Ishikawa (cell line): ENCODE measurements around the gene LYRM2.

ENCODE experiments used
- CEBPB ChIP-seq: IDR thresholded peaks from 2 replicates; pipeline ENCODE4 v1.6.1; 2012
- CREB1 ChIP-seq: IDR thresholded peaks from 2 replicates; pipeline ENCODE4 v1.6.1; 2012; ENCODE audit warnings: low read depth
- EGR1 ChIP-seq: IDR thresholded peaks from 2 replicates; pipeline ENCODE4 v1.6.1; 2012
- EP300 ChIP-seq: IDR thresholded peaks from 2 replicates; pipeline ENCODE4 v1.6.1; 2012; ENCODE audit warnings: borderline replicate concordance
- FOXM1 ChIP-seq: IDR thresholded peaks from 2 replicates; pipeline ENCODE4 v1.6.1; 2012; ENCODE audit warnings: low read depth, borderline replicate concordance
- NFIC ChIP-seq: IDR thresholded peaks from 2 replicates; pipeline ENCODE4 v1.6.1; 2012
- RAD21 ChIP-seq: IDR thresholded peaks from 2 replicates; pipeline ENCODE4 v1.6.1; 2012; ENCODE audit warnings: low read depth
- TAF1 ChIP-seq: IDR thresholded peaks from 2 replicates; pipeline ENCODE4 v1.6.1; 2012; ENCODE audit warnings: low read depth, mild to moderate bottlenecking
- TCF12 ChIP-seq: IDR thresholded peaks from 2 replicates; pipeline ENCODE4 v1.6.1; 2012; ENCODE audit warnings: low read depth
- TEAD4 ChIP-seq: IDR thresholded peaks from 2 replicates; pipeline ENCODE4 v1.6.1; 2012
- USF1 ChIP-seq: IDR thresholded peaks from 2 replicates; pipeline ENCODE4 v1.6.1; 2012
- YY1 ChIP-seq: IDR thresholded peaks from 2 replicates; pipeline ENCODE4 v1.6.1; 2012; ENCODE audit warnings: low read depth
- ZBTB7A ChIP-seq: IDR thresholded peaks from 2 replicates; pipeline ENCODE4 v1.6.1; 2012; ENCODE audit warnings: low read depth
- TF ChIP-seq, protein P1 (sequence below): IDR thresholded peaks from 2 replicates; pipeline ENCODE4 v1.6.1; 2012
- TF ChIP-seq, protein P2 (sequence below): IDR thresholded peaks from 2 replicates; pipeline ENCODE4 v1.6.1; 2012; ENCODE audit warnings: low read depth, mild to moderate bottlenecking

The LYRM2 gene

DNA sequence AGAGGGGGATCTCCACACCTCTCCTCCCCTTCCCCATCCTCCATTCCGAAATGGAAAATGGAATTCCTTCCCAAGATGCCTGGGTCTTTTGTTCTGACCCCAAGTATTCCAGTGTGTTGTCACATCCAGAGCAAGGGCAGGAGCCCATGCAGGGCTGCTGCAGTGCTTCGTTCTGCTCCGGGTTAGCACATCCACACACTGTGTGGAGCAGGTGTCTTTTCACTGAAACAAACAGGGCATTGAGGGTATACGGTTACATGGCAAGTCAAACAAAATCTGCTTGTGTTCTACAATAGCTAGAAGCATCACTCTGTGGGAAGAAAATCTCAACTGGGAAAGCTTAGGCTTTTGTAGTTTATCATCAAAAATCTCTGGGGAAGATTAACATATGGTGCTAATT, 56.9 kb downstream of the LYRM2 start:
- TF ChIP-seq YY1, result no peak
- no peak for TF ChIP-seq CEBPB
- TF ChIP-seq NFIC, result no peak
- TF ChIP-seq, protein P1, sequence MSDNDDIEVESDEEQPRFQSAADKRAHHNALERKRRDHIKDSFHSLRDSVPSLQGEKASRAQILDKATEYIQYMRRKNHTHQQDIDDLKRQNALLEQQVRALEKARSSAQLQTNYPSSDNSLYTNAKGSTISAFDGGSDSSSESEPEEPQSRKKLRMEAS, result no peak
- TF ChIP-seq, protein P2, sequence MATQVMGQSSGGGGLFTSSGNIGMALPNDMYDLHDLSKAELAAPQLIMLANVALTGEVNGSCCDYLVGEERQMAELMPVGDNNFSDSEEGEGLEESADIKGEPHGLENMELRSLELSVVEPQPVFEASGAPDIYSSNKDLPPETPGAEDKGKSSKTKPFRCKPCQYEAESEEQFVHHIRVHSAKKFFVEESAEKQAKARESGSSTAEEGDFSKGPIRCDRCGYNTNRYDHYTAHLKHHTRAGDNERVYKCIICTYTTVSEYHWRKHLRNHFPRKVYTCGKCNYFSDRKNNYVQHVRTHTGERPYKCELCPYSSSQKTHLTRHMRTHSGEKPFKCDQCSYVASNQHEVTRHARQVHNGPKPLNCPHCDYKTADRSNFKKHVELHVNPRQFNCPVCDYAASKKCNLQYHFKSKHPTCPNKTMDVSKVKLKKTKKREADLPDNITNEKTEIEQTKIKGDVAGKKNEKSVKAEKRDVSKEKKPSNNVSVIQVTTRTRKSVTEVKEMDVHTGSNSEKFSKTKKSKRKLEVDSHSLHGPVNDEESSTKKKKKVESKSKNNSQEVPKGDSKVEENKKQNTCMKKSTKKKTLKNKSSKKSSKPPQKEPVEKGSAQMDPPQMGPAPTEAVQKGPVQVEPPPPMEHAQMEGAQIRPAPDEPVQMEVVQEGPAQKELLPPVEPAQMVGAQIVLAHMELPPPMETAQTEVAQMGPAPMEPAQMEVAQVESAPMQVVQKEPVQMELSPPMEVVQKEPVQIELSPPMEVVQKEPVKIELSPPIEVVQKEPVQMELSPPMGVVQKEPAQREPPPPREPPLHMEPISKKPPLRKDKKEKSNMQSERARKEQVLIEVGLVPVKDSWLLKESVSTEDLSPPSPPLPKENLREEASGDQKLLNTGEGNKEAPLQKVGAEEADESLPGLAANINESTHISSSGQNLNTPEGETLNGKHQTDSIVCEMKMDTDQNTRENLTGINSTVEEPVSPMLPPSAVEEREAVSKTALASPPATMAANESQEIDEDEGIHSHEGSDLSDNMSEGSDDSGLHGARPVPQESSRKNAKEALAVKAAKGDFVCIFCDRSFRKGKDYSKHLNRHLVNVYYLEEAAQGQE, result no peak
- TF ChIP-seq EP300, result no peak
- no peak for TF ChIP-seq TAF1
- TF ChIP-seq USF1, result no peak
- no peak for TF ChIP-seq RAD21
- TF ChIP-seq FOXM1, result no peak
- TF ChIP-seq CREB1, result no peak
- no peak for TF ChIP-seq EGR1
- TF ChIP-seq ZBTB7A, result no peak
- no peak for TF ChIP-seq TEAD4
- TF ChIP-seq TCF12, result no peak

DNA sequence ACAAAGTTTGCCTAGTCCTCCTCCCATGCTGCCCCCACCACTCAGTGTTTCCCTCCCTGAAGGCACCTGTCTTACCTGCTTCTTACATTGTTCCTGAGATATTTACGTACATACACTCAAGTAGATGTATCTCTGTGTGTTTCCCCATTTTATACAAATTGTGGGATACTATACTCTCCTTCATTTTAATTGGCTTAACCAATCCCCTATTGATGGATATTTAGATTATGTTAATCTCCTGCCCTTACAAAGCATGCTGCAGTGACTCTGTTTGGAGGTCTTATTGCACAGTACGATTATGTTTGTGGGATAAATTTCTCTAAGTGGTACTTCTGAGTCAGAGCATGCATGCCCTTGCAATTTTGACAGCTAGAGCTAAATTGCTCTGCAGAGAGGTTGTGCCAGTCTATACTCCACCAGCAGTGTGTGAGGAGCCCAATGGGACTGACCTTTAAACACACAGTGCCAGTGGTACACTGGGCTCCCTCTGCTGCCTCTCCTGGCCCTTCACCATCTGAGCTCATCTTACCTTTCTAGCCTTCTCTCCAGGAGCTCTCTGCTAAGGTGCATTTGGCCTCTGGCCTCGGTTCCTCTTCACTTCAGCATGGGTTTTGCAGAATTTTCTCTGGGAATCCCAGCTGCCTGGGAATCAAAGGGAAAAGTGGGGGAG, 57.4 kb downstream of the LYRM2 start:
- TF ChIP-seq, protein P1, result no peak
- TF ChIP-seq RAD21 (no peak), TCF12 (no peak), TAF1 (no peak)
- TF ChIP-seq, protein P2, result no peak

DNA sequence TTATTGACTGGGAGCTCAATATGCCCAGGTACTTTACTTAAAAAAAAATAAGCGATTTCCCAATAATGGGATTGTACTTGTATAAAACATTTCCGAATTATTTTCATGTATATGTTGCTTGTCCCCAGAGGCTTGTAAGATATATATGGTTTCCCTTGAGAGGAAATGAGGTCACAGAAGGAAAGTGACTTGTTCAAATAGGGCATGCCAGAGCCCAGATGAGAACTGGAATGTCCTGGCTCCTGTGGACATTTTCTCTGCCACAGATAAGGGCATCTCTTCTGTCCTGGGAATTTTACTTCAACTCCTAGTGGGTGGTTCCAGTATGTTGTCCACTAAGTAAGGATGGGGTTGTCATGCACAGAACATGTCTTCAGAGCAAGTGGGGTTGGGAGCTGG, 63.0 kb downstream of the LYRM2 start:
- TF ChIP-seq EP300, result no peak
- TF ChIP-seq TCF12, result no peak
- TF ChIP-seq FOXM1, result no peak
- no peak for TF ChIP-seq CEBPB
- TF ChIP-seq USF1, result no peak
- TF ChIP-seq, protein P1, result no peak
- no peak for TF ChIP-seq TAF1
- TF ChIP-seq NFIC, result no peak
- TF ChIP-seq TEAD4, result no peak
- no peak for TF ChIP-seq YY1
- no peak for TF ChIP-seq CREB1
- TF ChIP-seq EGR1, result no peak
- TF ChIP-seq, protein P2, result no peak
- TF ChIP-seq ZBTB7A, result no peak
- no peak for TF ChIP-seq RAD21

GRCh38 chr6:89574910-89575561, 63.5 kb downstream of the LYRM2 start:
- TF ChIP-seq EP300 (no peak), CEBPB (no peak), TEAD4 (peak; percentile 69), FOXM1 (peak; percentile 54; the same call in 1 of the 2 replicates)
